Endothelial cell of umbilical vein (primary cell): Measurements from ENCODE around the gene RAI1. TPM values are rescaled to one million over a fixed set of nuclear protein-coding genes. Genes with fewer than 3 reads are reported as not detected.

Experiments used
- BruUV-seq: library from RNA; stranded (reverse); fragments of 400-500 nt; replicated peaks from 2 replicates; lab custom pipeline; 2021; lab: Mats Ljungman, UMichigan
- CTCF ChIA-PET: fragments of 300-600, 350-600 bp; sonication (Branson Sonifier 250); formaldehyde crosslinking; loops from one replicate; lab custom pipeline; 2021; ENCODE audit warnings: antibody characterized with exemption, inconsistent platforms; lab: Charles Lee
- POLR2A ChIA-PET: fragments of 300-600, 350-600 bp; sonication (Branson Sonifier 250); formaldehyde crosslinking; loops from one replicate; lab custom pipeline; 2021; ENCODE audit warnings: antibody characterized with exemption, inconsistent platforms; lab: Charles Lee
- DNase-seq: peaks from one replicate; pipeline ENCODE4 v3.0.0-alpha.2; 2011; ENCODE audit warnings: low read depth, low spot score
- FAIRE-seq: peaks from 2 replicates; lab custom pipeline; 2011; peaks lifted over from hg19 to GRCh38; lab: Jason Lieb, UNC
- H2AFZ ChIP-seq: 2 replicates; pipeline ENCODE4 v1.6.0; 2012; ENCODE audit warnings: low read depth, low read length, control low read depth, inconsistent platforms
- H3K27ac ChIP-seq: 2 replicates; pipeline ENCODE4 v1.5.1; 2011; ENCODE audit warnings: low read depth, mild to moderate bottlenecking, control low read depth, low read length, moderate library complexity; ENCODE audit not compliant: insufficient read depth
- H3K27me3 ChIP-seq, 2 experiments: 2 replicates each; pipeline versions ENCODE4 v1.6.0 to v1.6.1; 2011; ENCODE audit warnings: low read length in 2 of 2, mixed read lengths in 1 of 2; ENCODE audit not compliant: control insufficient read depth in 2 of 2, insufficient read depth in 2 of 2
- H3K36me3 ChIP-seq, 2 experiments: 2 replicates in 1 of 2; 3 replicates in 1 of 2; pipeline ENCODE4 v1.5.1; 2011; ENCODE audit warnings: low read length in 2 of 2, mild to moderate bottlenecking in 1 of 2, moderate library complexity in 1 of 2; ENCODE audit not compliant: control insufficient read depth in 2 of 2, insufficient read depth in 2 of 2; ENCODE audit errors: extremely low read depth in 1 of 2
- H3K4me1 ChIP-seq: 3 replicates; pipeline ENCODE4 v1.5.1; 2011; ENCODE audit warnings: mild to moderate bottlenecking, low read length; ENCODE audit not compliant: control insufficient read depth, insufficient read depth; ENCODE audit errors: extremely low read depth
- H3K4me2 ChIP-seq: 2 replicates; pipeline ENCODE4 v1.6.1; 2011; ENCODE audit warnings: low read length, control low read depth, mixed read lengths; ENCODE audit not compliant: insufficient read depth
- H3K4me3 ChIP-seq, 3 experiments: fragments of 200-600 bp in 1 of 3; sonication (generic), shearing (Covaris generic) in 1 of 3; replicated peaks in 1 of 3; 2 replicates each; pipeline ENCODE4 v1.5.1; 2011 to 2016; ENCODE audit warnings: control low read depth in 3 of 3, low read length in 3 of 3, mild to moderate bottlenecking in 2 of 3, inconsistent platforms in 1 of 3, low read depth in 1 of 3, moderate library complexity in 1 of 3; ENCODE audit not compliant: insufficient read depth in 1 of 3
- H3K79me2 ChIP-seq: 2 replicates; pipeline ENCODE4 v1.6.0; 2012; ENCODE audit warnings: low read length, inconsistent platforms; ENCODE audit not compliant: control insufficient read depth, insufficient read depth
- H3K9ac ChIP-seq: replicated peaks from 2 replicates; pipeline ENCODE3; 2011; ENCODE audit warnings: low read length, control low read depth; ENCODE audit not compliant: insufficient read depth; ENCODE audit errors: extremely low read depth
- H3K9me1 ChIP-seq: replicated peaks from 3 replicates; pipeline ENCODE4 v1.6.0; 2011; ENCODE audit warnings: mild to moderate bottlenecking, low read length; ENCODE audit not compliant: control insufficient read depth, insufficient read depth; ENCODE audit errors: extremely low read depth
- H3K9me3 ChIP-seq: replicated peaks from 2 replicates; pipeline ENCODE4 v1.5.1; 2012; ENCODE audit warnings: low read length, inconsistent platforms; ENCODE audit not compliant: control insufficient read depth, insufficient read depth
- H4K20me1 ChIP-seq: replicated peaks from 2 replicates; pipeline ENCODE3; 2011; ENCODE audit warnings: mild to moderate bottlenecking, low read length; ENCODE audit not compliant: control insufficient read depth, insufficient read depth; ENCODE audit errors: extremely low read depth
- CTCF ChIP-seq, 2 donors: IDR thresholded peaks; 1 replicate in 1 of 2; 2 replicates in 1 of 2; pipeline ENCODE4 v1.5.1; 2011; ENCODE audit warnings: low read length in 2 of 2, mild to moderate bottlenecking in 2 of 2, moderate library complexity in 2 of 2, control low read depth in 1 of 2, inconsistent platforms in 1 of 2, low read depth in 1 of 2; ENCODE audit not compliant: insufficient read depth in 1 of 2; ENCODE audit errors: extremely low read depth in 1 of 2
- EZH2 ChIP-seq: IDR thresholded peaks from 2 replicates; pipeline ENCODE4 v1.6.1; 2012; ENCODE audit warnings: borderline replicate concordance, low read depth, mild to moderate bottlenecking, moderate library complexity, low read length, inconsistent platforms; ENCODE audit not compliant: severe bottlenecking
- FOS ChIP-seq: IDR thresholded peaks from 2 replicates; pipeline ENCODE4 v1.6.1; 2011; ENCODE audit warnings: mild to moderate bottlenecking, low read length, moderate library complexity, borderline replicate concordance; ENCODE audit not compliant: insufficient read depth
- GATA2 ChIP-seq: IDR thresholded peaks from 2 replicates; pipeline ENCODE4 v1.7.0; 2011; ENCODE audit warnings: low read depth, mild to moderate bottlenecking, moderate library complexity, mixed read lengths, low read length; ENCODE audit not compliant: insufficient read length, insufficient read depth
- JUN ChIP-seq: IDR thresholded peaks from 2 replicates; pipeline ENCODE4 v1.6.1; 2011; ENCODE audit warnings: borderline replicate concordance, low read depth; ENCODE audit not compliant: insufficient read length, insufficient read depth
- MAX ChIP-seq: IDR thresholded peaks from 2 replicates; pipeline ENCODE4 v1.6.1; 2011; ENCODE audit not compliant: insufficient read depth, insufficient read length
- MYC ChIP-seq: IDR thresholded peaks from one replicate; pipeline ENCODE4 v1.6.1; 2011; ENCODE audit warnings: mild to moderate bottlenecking, low read depth, low read length
- POLR2A ChIP-seq: IDR thresholded peaks from 2 replicates; pipeline ENCODE4 v1.6.1; 2012; ENCODE audit warnings: low read depth, mild to moderate bottlenecking, control low read depth, low read length
- POLR2AphosphoS5 ChIP-seq: IDR thresholded peaks from 2 replicates; pipeline ENCODE4 v1.6.1; 2012; ENCODE audit warnings: low read depth, mild to moderate bottlenecking, control low read depth, low read length, moderate library complexity; ENCODE audit not compliant: insufficient read depth
- dilution Hi-C: fragments of 300-500 bp; cut with MboI; formaldehyde crosslinking; loops from one replicate; pipeline ENCODE4 v1.15.0; 2019; ENCODE audit warnings: low sequenced_read_pairs; ENCODE audit not compliant: extremely low pct_ligation_motif_present
- intact Hi-C: fragments of 100-400 bp; cut with micrococcal nuclease; formaldehyde crosslinking; loops from one replicate; pipeline ENCODE4 v1.10.0; 2022
- polyA plus RNA-seq, 4 experiments: library from polyadenylated mRNA; depleted of rRNA in 3 of 4; stranded (reverse) in 3 of 4; unstranded in 1 of 4; fragments of >200 nt; gene quantifications; 2 replicates each; pipeline versions ENCODE4 v1.2.1 to v1.2.3, GENCODE V29; 2011 to 2012; ENCODE audit warnings: missing spikeins in 1 of 4
- total RNA-seq: library from RNA; stranded (reverse); gene quantifications from 2 replicates; pipeline ENCODE4 v1.2.3, GENCODE V29; 2021

Gene RAI1
- total and polyA plus RNA-seq, 2 donors (not counting 3 experiments of a cell fraction or from before 2014, with no cell fraction given): 7.8 to 43.3 TPM

GRCh38 chr17:17758941-17759563 lies 77.8 kb downstream of the RAI1 start:
- ChIA-PET POLR2A (no interaction called here), CTCF (interaction anchor here (0.6 to 0.7 kb wide), 2 partner anchors 10 to 77 kb away, joined by 3 read pairs; no protein-coding TSS in a partner anchor)
- no peaks in the 10 kb centered on the region for H3K9me1 ChIP-seq
- H3K9me3 ChIP-seq: no peaks in the 10 kb centered on the region
- FAIRE-seq: no peak
- no peak overlapping the region for H3K9ac ChIP-seq
- dilution Hi-C loops (no loop called here), intact Hi-C loops (no loop called here)
- no peak for DNase-seq
- no TSS peak for BruUV-seq
- TF ChIP-seq MYC (no peak), JUN (no peak), CTCF (IDR thresholded peaks at IDR 0.05; ENCODE audit: extremely low read depth in 1 of 2, insufficient read depth in 1 of 2, low read depth in 1 of 2, low read length in 2 of 2) (no peak), EZH2 (no peak), MAX (no peak), POLR2A (no peak), POLR2AphosphoS5 (no peak), GATA2 (no peak), FOS (no peak)
- H3K36me3 ChIP-seq: no peaks in the 10 kb centered on the region
- peaks cover 5% of the 10 kb centered on the region for H3K79me2 ChIP-seq
- no peak overlapping the region for H3K4me3 ChIP-seq
- no peak overlapping the region for H3K4me2 ChIP-seq
- no peaks in the 10 kb centered on the region for H3K27me3 ChIP-seq
- H3K27ac ChIP-seq: no peak overlapping the region
- H3K4me1 ChIP-seq: no peaks in the 10 kb centered on the region
- no peaks in the 10 kb centered on the region for H4K20me1 ChIP-seq
- H2AFZ ChIP-seq: no peak overlapping the region
